OCI-LY1 (cell line): ENCODE results near the gene TPM1.

Experiments used
- H2AFZ ChIP-seq: fragments of 200-600 bp; sonication (generic), shearing (Covaris generic); 2 replicates; pipeline ENCODE4 v1.6.0; 2014; ENCODE audit warnings: antibody characterized with exemption, mild to moderate bottlenecking, low read length
- H3F3A ChIP-seq: fragments of 200-600 bp; sonication (generic), shearing (Covaris generic); 2 replicates; pipeline ENCODE4 v1.6.0; 2014; ENCODE audit warnings: mild to moderate bottlenecking, antibody characterized with exemption, low read length, moderate library complexity; ENCODE audit not compliant: insufficient read depth
- H3K27ac ChIP-seq: fragments of 200-600 bp; sonication (generic); 2 replicates; pipeline ENCODE4 v1.5.1; 2014; ENCODE audit warnings: low read length, mixed run types, mild to moderate bottlenecking, low read depth; ENCODE audit not compliant: poor library complexity, severe bottlenecking
- H3K27me3 ChIP-seq: fragments of 200-600 bp; sonication (generic); 2 replicates; pipeline ENCODE4 v1.6.0; 2014; ENCODE audit warnings: antibody characterized with exemption, mild to moderate bottlenecking, low read length, moderate library complexity; ENCODE audit not compliant: insufficient read depth
- H3K36me3 ChIP-seq: fragments of 200-600 bp; sonication (generic); 2 replicates; pipeline ENCODE4 v1.6.1; 2014; ENCODE audit warnings: mild to moderate bottlenecking, antibody characterized with exemption, low read length, moderate library complexity, mixed read lengths; ENCODE audit not compliant: insufficient read depth
- H3K4me1 ChIP-seq: fragments of 200-600 bp; sonication (generic); 2 replicates; pipeline ENCODE4 v1.5.1; 2014; ENCODE audit warnings: mild to moderate bottlenecking, low read length, moderate library complexity; ENCODE audit not compliant: insufficient read depth, severe bottlenecking
- H3K4me2 ChIP-seq: fragments of 200-600 bp; sonication (generic), shearing (Covaris generic); 2 replicates; pipeline ENCODE4 v1.6.1; 2014; ENCODE audit warnings: low read length
- H3K4me3 ChIP-seq: fragments of 200-600 bp; sonication (generic); 2 replicates; pipeline ENCODE4 v1.5.1; 2014; ENCODE audit warnings: low read length, low read depth, mild to moderate bottlenecking, mixed read lengths; ENCODE audit not compliant: poor library complexity, severe bottlenecking
- H3K79me2 ChIP-seq: fragments of 200-600 bp; shearing (Covaris generic); 2 replicates; pipeline ENCODE4 v1.6.1; 2016; ENCODE audit warnings: mixed run types, low read length, mixed read lengths; ENCODE audit not compliant: insufficient read depth
- H3K9ac ChIP-seq: fragments of 200-600 bp; sonication (generic), shearing (Covaris generic); 2 replicates; pipeline ENCODE4 v1.6.1; 2014; ENCODE audit warnings: mild to moderate bottlenecking, low read length, mixed read lengths
- H3K9me2 ChIP-seq: fragments of 200-600 bp; sonication (generic), shearing (Covaris generic); 2 replicates; pipeline ENCODE4 v1.6.1; 2014; ENCODE audit warnings: low read depth, mild to moderate bottlenecking, low read length, mixed read lengths
- H3K9me3 ChIP-seq: fragments of 200-600 bp; shearing (Covaris generic); 2 replicates; pipeline ENCODE4 v1.6.1; 2014; ENCODE audit warnings: low read length, mixed read lengths
- H4K20me1 ChIP-seq: fragments of 200-600 bp; sonication (generic), shearing (Covaris generic); 2 replicates; pipeline ENCODE4 v1.6.0; 2016; ENCODE audit warnings: mild to moderate bottlenecking, low read length; ENCODE audit not compliant: insufficient read depth
- CTCF ChIP-seq: fragments of 200-600 bp; sonication (generic), shearing (Covaris generic); IDR thresholded peaks from 2 replicates; pipeline ENCODE4 v1.5.1; 2017; ENCODE audit warnings: mild to moderate bottlenecking, antibody characterized with exemption, low read length, moderate library complexity, mixed read lengths
- EZH2 ChIP-seq: fragments of 200-600 bp; sonication (generic), shearing (Covaris generic); IDR thresholded peaks from 2 replicates; pipeline ENCODE4 v1.8.0; 2017; ENCODE audit warnings: borderline replicate concordance, mixed run types, mild to moderate bottlenecking, antibody characterized with exemption, low read length, moderate library complexity, mixed read lengths

Gene TPM1

GRCh38 chr15:63075984-63076713 is 33.6 kb downstream of the TPM1 start:
- Histone ChIP-seq H2AFZ (no peak overlapping the region), H3K36me3 (no peaks in the 10 kb centered on the region), H3K9ac (no peak overlapping the region), H3K4me3 (no peak overlapping the region), H3K79me2 (no peaks in the 10 kb centered on the region), H3K9me3 (no peaks in the 10 kb centered on the region), H3K9me2 (no peaks in the 10 kb centered on the region), H3K4me2 (no peak overlapping the region), H4K20me1 (no peaks in the 10 kb centered on the region), H3K27ac (no peak overlapping the region), H3F3A (no peaks in the 10 kb centered on the region), H3K27me3 (no peaks in the 10 kb centered on the region; the same call in 1 of the 2 replicates), H3K4me1 (peaks cover 3% of the 10 kb centered on the region)
- TF ChIP-seq CTCF = no peak
- no peak for TF ChIP-seq EZH2

GRCh38 chr15:63076714-63077046 is 34.1 kb downstream of the TPM1 start:
- Histone ChIP-seq H3K27me3 (no peaks in the 10 kb centered on the region; the same call in 1 of the 2 replicates), H3K4me1 (peaks cover 3% of the 10 kb centered on the region), H3K9me2 (no peaks in the 10 kb centered on the region), H3K9me3 (no peaks in the 10 kb centered on the region), H3K36me3 (no peaks in the 10 kb centered on the region), H3F3A (no peaks in the 10 kb centered on the region), H3K79me2 (no peaks in the 10 kb centered on the region), H2AFZ (no peak overlapping the region), H3K4me2 (no peak overlapping the region), H3K27ac (no peak overlapping the region), H4K20me1 (no peaks in the 10 kb centered on the region), H3K4me3 (no peak overlapping the region), H3K9ac (no peak overlapping the region)
- TF ChIP-seq EZH2 (no peak), CTCF (no peak)

- H2AFZ ChIP-seq = no peak overlapping the region
- H3K9me3 ChIP-seq = no peaks in the 10 kb centered on the region
- H3K4me3 ChIP-seq = no peak overlapping the region
- H4K20me1 ChIP-seq = no peaks in the 10 kb centered on the region
- H3K4me2 ChIP-seq = no peak overlapping the region
- no peaks in the 10 kb centered on the region for H3F3A ChIP-seq
- no peak overlapping the region for H3K9ac ChIP-seq
- H3K79me2 ChIP-seq = no peaks in the 10 kb centered on the region
- TF ChIP-seq EZH2 (no peak), CTCF (no peak)
- no peak overlapping the region for H3K27ac ChIP-seq
- H3K9me2 ChIP-seq = no peaks in the 10 kb centered on the region
- H3K4me1 ChIP-seq = peaks cover 3% of the 10 kb centered on the region
- H3K36me3 ChIP-seq = no peaks in the 10 kb centered on the region
- no peaks in the 10 kb centered on the region; the same call in 1 of the 2 replicates for H3K27me3 ChIP-seq
Measured at GRCh38 chr15:63077952-63078351, 35.4 kb downstream of the TPM1 start.
